ENCODE data around the gene TEX36. TPM values are rescaled to one million over a fixed set of nuclear protein-coding genes. Genes with fewer than 3 reads are reported as not detected.
"Not testable (repeated sequence)": the region's sequence is repeated elsewhere in the genome, so short reads cannot be mapped to it uniquely, and the experiment has no call there.

Gene TEX36
- total and polyA plus RNA-seq, 7 donors = not detected

DNA sequence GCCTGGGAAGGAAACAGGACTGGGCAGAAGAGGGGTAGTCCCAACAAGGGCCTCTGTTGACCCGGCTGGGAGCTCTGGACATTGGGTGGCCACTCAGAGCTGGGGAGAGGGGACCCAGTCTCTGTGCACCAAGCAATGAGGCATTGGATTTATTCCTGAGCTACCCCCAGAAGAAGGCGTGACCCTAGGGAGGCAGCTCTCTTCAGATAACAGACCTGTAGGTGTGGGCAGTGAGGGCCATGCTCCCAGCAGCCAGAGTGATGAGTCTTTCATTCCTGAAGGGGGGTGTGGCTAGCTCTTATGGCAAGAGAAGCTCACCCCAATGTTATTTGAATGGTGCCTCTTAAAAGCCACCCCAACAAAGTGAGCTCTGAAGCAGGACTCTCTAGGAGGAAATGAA, 20.4 kb downstream of the TEX36 start:
- DNase-seq = no peak
- ATAC-seq = no peak
- Histone ChIP-seq H3K4me1 (no peaks in the 10 kb centered on the region), H3K4me3 (no peak overlapping the region), H3K36me3 (ENCODE audit: insufficient read depth in 1 of 2, low read depth in 1 of 2) (no peaks in the 10 kb centered on the region), H3K27ac (no peak overlapping the region), H3K9me3 (no peaks in the 10 kb centered on the region), H3K27me3 (ENCODE audit: insufficient read depth in 3 of 3, low read length in 2 of 3) (no peaks in the 10 kb centered on the region)
- intact Hi-C loops (cut with DNase I) = no loop called here
- 84 to 93% (median 86%) methylated on average over 2 of the region's 2 CpGs for WGBS, 3 donors
- TF ChIP-seq, protein P1, sequence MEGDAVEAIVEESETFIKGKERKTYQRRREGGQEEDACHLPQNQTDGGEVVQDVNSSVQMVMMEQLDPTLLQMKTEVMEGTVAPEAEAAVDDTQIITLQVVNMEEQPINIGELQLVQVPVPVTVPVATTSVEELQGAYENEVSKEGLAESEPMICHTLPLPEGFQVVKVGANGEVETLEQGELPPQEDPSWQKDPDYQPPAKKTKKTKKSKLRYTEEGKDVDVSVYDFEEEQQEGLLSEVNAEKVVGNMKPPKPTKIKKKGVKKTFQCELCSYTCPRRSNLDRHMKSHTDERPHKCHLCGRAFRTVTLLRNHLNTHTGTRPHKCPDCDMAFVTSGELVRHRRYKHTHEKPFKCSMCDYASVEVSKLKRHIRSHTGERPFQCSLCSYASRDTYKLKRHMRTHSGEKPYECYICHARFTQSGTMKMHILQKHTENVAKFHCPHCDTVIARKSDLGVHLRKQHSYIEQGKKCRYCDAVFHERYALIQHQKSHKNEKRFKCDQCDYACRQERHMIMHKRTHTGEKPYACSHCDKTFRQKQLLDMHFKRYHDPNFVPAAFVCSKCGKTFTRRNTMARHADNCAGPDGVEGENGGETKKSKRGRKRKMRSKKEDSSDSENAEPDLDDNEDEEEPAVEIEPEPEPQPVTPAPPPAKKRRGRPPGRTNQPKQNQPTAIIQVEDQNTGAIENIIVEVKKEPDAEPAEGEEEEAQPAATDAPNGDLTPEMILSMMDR (IDR thresholded peaks at IDR 0.05) = no peak

DNA sequence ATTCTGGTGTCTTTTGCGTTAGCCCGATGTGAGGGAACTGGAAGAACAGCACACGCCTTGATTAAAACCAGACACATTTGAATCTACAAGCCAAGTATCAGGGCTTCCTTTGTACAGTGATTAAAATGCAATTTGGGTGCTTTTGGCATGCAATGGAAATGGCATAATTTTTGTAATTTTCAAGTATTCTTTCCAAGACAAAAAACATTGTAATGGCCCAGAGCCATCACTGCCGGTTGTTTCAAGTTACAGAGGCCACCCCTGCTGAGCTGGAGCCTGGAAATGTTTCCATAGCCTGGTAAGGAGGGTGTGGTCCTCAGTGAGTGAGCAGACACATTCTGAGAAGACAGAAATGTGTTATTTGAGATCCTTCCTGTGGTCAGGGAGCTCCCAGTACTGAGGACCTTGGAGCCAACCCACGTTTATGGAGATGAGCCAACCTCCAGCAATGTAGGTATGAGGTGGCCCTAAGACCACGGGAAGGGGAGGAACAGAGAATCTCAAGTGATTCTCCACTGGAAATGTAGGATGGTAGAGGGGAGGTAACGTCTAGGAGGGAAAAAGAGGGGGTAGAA, 20.9 kb downstream of the TEX36 start:
- Histone ChIP-seq H3K27ac (no peak overlapping the region), H3K36me3 (ENCODE audit: insufficient read depth in 1 of 2, low read depth in 1 of 2) (no peaks in the 10 kb centered on the region), H3K9me3 (no peaks in the 10 kb centered on the region), H3K4me3 (no peak overlapping the region), H3K4me1 (no peaks in the 10 kb centered on the region), H3K27me3 (ENCODE audit: insufficient read depth in 3 of 3, low read length in 2 of 3) (no peaks in the 10 kb centered on the region)
- TF ChIP-seq, protein P1 (IDR thresholded peaks at IDR 0.05) = no peak
- intact Hi-C loops (cut with DNase I) = no loop called here
- 35 to 47% (median 43%) methylated on average over 7 of the region's 7 CpGs for WGBS, 3 donors
- DNase-seq (no peak), ATAC-seq (no peak)

DNA sequence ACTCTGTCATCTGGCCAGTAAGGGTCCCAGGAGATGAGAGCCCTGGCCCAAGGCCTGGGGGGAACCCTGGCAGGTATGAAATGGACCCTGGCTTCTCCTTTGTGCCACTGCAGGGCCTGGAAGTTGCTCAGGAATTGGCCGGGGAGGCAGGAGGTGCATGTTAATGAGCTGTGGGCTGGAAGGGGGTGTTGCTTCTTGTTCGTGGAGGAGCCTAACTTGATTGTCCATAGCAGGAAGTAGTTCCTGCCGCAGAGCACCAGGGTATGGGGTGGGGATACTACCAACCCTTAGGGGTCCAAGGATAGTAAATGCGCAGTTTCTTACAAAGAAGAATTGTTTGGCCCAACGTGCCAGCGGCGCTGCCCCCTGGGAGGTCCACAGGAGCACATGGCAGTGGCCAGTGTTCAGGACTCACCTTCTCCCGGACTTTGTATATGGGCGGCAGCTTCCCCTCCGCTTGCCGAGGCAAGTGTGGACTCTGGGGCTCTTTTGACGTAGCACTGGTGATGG, 21.5 kb downstream of the TEX36 start:
- Histone ChIP-seq H3K4me1 (no peaks in the 10 kb centered on the region), H3K36me3 (ENCODE audit: insufficient read depth in 1 of 2, low read depth in 1 of 2) (no peaks in the 10 kb centered on the region), H3K9me3 (no peaks in the 10 kb centered on the region), H3K4me3 (no peak overlapping the region), H3K27me3 (ENCODE audit: insufficient read depth in 3 of 3, low read length in 2 of 3) (no peaks in the 10 kb centered on the region), H3K27ac (no peak overlapping the region)
- intact Hi-C loops (cut with DNase I) = no loop called here
- TF ChIP-seq, protein P1 (IDR thresholded peaks at IDR 0.05) = no peak
- no peak for DNase-seq
- no peak for ATAC-seq
- 67 to 78% (median 71%) methylated on average over 12 of the region's 12 CpGs for WGBS, 3 donors

DNA sequence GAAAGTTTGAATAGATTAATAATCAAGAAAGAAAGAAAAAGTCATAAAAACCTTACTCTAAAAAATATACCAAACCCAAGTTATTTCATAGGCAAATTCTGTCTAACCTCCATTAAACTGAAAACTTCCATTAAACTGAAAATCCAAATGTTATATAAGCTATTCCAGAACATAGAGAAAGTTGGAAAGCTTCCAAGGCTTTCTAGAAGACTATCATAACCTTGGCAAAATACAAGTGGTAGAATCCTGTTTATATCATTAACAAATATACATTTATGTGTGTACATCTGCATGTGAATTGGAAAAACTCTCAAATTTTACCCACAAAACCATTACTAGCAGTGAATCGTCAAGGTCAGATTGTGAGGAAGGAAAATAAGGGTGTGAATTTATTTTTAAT, 23.9 kb downstream of the TEX36 start:
- DNase-seq = no peak
- no peak overlapping the region for H3K27ac ChIP-seq
- no peaks in the 10 kb centered on the region for H3K4me1 ChIP-seq
- no peaks in the 10 kb centered on the region for H3K9me3 ChIP-seq
- H3K4me3 ChIP-seq = no peak overlapping the region
- no peaks in the 10 kb centered on the region for H3K36me3 ChIP-seq (ENCODE audit: insufficient read depth in 1 of 2, low read depth in 1 of 2)
- WGBS, 3 donors = 76 to 83% (median 81%) methylated on average over 1 of the region's 1 CpG
- TF ChIP-seq, protein P1 (IDR thresholded peaks at IDR 0.05) = no peak
- H3K27me3 ChIP-seq (ENCODE audit: insufficient read depth in 3 of 3, low read length in 2 of 3) = no peaks in the 10 kb centered on the region
- ATAC-seq = no peak
- intact Hi-C loops (cut with DNase I) = no loop called here

DNA sequence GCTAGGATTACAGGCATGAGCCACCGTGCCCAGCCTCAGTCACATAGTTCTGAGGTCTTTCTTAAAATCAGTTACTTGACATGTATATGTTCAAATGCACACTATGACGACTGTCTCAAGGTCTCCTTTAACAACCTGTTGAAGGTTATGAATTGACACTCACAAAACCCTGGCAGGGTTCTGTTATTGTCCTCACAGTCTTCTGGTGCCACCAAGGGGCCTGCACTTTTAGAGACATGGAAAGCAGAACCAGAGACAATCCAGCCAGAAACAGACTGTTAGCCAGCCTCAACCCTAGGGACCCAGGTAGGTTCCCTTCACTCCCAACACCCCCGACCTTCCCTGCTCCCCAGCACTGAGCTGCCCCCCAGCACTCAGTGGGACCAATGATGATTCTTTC, 26.4 kb downstream of the TEX36 start:
- Histone ChIP-seq H3K4me1 (no peaks in the 10 kb centered on the region), H3K36me3 (ENCODE audit: insufficient read depth in 1 of 2, low read depth in 1 of 2) (no peaks in the 10 kb centered on the region), H3K27me3 (ENCODE audit: insufficient read depth in 3 of 3, low read length in 2 of 3) (no peaks in the 10 kb centered on the region), H3K4me3 (no peak overlapping the region), H3K27ac (no peak overlapping the region), H3K9me3 (no peaks in the 10 kb centered on the region)
- DNase-seq (no peak), ATAC-seq (no peak)
- WGBS, 3 donors = 62 to 70% (median 68%) methylated on average over 3 of the region's 3 CpGs
- intact Hi-C loops (cut with DNase I) = no loop called here
- TF ChIP-seq, protein P1 (IDR thresholded peaks at IDR 0.05) = no peak

DNA sequence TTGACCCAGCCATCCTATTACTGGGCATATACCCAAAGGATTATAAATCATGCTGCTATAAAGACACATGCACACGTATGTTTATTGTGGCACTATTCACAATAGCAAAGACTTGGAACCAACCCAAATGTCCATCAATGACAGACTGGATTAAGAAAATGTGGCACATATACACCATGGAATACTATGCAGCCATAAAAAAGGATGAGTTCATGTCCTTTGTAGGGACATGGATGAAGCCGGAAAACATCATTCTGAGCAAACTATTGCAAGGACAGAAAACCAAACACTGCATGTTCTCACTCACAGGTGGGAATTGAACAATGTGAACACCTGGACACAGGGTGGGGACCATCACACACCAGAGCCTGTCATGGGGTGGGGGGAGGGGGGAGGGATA, 29.9 kb downstream of the TEX36 start:
- intact Hi-C loops (cut with DNase I); H3K9me3 ChIP-seq; H3K27ac ChIP-seq; ATAC-seq; H3K27me3 ChIP-seq (ENCODE audit: insufficient read depth in 3 of 3, low read length in 2 of 3); H3K4me1 ChIP-seq; H3K36me3 ChIP-seq (ENCODE audit: insufficient read depth in 1 of 2, low read depth in 1 of 2); DNase-seq; H3K4me3 ChIP-seq: not testable (repeated sequence)
- WGBS, 3 donors = 89 to 93% (median 89%) methylated on average over 1 of the region's 2 CpGs
